ENCODE data around the gene TBC1D9B.

The TBC1D9B gene

GRCh38 chr5:179868541-179868940 is 39.2 kb downstream of the TBC1D9B start:
- no peak for DNase-seq

- no peak for DNase-seq
These were observed 40.2 kb downstream of the TBC1D9B start for GRCh38 chr5:179867476-179867875.

GRCh38 chr5:179867079-179867465 is 40.6 kb downstream of the TBC1D9B start:
- no peak for DNase-seq

DNA sequence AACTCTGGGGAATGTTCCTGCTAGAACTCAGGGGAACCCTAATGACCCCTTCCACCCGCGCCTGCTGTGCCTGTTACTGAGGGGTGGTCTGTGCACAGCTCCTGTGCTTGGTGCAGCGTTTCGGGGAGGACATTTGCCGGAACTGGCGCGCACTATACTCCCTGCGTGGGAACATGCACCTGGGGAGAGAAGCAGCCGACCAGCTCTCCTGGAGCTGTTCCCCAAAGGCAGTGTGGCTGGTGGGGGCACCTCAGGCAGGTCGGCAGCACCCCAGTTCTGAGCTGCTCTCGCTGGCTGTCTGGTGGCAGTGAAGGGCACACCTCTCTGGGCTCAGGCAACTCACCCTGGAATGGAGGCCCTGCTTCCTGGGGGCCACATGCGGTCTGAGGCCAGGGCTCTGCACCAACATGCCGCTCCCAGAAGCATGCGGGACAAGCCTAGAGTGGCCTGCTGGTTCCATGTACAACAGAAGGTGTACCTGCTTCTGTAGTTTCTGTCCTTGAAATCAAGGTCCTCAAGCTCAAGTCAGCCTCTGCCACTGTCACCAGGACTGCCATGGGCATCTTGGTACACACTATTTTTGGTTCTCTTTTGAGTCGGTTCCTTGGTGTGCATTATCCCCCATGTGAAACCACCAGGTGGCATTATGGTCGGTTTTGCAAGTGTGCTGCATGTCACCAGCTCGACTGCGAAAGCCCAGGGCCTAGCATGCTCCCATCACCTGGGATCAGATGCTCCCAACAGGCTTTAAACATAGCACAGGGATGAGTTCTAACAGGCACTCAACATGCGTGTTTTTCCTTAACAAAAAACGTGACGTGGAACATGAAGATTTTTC is 41.2 kb downstream of the TBC1D9B start:
- DNase-seq = no peak

- no peak for DNase-seq
These were observed 42.0 kb downstream of the TBC1D9B start for GRCh38 chr5:179865491-179866240.

DNA sequence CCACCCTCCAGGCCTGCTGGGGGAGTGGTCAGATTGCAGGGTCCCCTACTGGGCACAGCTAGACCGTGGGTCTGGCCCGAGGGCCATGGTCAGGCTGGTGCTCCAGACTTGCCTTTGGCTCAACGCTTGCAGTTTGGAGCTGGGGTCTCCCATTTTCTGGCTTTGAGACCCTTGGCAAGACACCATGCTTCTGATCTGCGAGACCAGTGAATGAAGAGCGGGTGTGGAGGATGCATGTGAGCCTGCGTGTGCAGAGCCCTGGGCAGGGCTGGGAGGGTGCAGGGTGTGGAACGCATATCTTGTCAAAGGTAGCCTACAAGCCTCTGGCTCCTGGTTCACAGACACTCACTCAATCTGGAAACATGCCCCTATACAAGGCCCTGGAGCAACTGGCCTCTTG is 43.0 kb downstream of the TBC1D9B start:
- no peak for DNase-seq

DNA sequence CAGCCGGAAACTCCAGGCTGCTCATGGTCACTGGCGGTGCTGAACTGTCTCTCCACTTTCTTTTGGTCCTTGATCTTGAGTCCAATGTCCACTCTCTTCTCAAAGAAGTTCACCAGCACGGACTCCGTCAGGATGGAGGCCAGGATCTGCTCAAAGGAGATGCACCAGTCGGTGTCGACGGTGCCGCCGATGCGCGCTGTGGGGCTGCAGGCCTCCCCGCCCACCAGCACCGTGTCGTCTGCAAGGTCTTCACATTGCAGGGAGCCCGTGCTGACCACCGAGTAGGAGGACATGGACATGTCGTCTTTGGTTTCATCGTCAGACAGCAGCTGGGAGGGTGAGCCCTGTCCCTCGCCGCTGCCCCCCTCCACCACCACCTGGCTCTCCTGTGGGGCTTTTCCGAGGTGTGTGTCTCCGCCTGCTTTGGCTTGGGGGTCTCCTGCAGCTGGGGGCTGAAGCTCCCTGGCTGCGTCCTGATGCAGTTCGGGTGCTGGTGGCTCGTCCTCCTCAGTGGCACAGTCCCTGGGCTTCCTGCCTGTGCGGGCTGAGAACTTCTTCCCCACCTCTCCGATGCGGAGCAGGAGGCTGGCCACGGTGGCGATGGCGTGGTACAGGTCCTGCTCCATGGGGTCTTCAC is 44.1 kb downstream of the TBC1D9B start:
- no peak for DNase-seq

- DNase-seq = no peak
These were observed 44.8 kb downstream of the TBC1D9B start for GRCh38 chr5:179862891-179863290.

DNA sequence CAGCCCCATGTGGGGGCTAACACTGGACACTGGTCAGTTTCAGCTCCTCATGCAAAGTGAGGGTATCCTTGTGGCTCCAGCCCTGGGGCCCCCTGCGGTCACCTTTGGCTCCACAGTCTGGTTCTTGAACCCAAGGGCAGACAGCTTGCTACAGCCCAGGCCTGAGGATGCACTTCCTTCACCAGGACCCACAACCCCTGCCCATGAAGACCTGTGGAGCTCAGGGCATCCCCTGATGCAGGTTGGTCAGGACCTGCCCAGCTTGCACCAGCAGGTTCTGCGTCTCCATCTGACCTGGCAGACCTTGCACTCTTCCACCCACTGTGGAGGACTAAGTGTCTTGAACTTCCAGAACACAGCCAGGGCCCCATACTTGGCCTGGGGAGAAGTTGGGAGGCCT is 45.4 kb downstream of the TBC1D9B start:
- no peak for DNase-seq

DNA sequence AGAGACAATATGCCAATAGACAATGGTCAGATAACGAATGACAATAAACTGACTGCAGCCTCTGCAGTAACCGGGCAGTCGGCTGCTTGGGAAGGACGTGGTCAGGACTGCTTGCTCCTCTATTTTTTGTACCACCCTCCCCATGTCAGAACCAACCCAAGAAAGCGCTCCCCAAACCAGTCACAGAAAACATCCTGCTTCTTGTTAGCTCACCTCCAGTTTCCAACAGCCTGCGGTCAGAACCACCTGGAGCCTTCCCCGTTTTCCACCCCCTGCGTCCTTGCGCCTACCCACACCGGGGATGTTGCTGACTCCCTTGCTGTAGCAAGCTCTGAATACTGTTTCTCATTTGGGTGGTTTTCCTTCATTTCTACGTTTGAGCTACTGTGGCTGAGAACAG is 47.4 kb downstream of the TBC1D9B start:
- no peak for DNase-seq

- peak; percentile 97 for DNase-seq
These were observed 48.9 kb downstream of the TBC1D9B start, which contains the start of gene MRNIP for GRCh38 chr5:179858586-179859427. Gene MRNIP, minus strand, starts transcription at chr5:179858817. Its CDS starts 21 bp downstream, at chr5:179858796.

GRCh38 chr5:179858241-179858585 is 49.5 kb downstream of the TBC1D9B start:
- peak; percentile 56 for DNase-seq

DNA sequence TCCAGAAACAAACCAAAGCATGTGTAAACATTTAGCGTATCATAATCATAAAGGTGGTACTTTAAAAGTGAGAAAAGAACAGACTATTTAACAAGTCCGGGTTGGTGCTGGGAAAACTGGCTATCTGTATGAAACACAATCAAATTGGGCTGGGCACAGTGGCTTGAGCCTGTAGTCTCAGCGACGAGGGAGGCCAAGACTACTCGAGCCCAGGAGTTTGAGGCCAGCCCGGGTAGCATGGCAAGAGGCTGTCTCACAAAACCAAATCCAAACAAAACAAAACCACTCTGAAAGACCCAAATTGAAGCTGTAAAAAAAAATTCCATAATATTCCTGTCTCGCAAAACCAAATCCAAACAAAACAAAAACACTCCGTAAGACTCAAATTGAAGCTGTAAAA is 53.3 kb downstream of the TBC1D9B start:
- DNase-seq = no peak

- DNase-seq = no peak
These were observed 54.6 kb downstream of the TBC1D9B start for GRCh38 chr5:179852993-179853547.

GRCh38 chr5:179841621-179842020 is 66.1 kb downstream of the TBC1D9B start:
- no peak for DNase-seq

- no peak for DNase-seq
These were observed 66.9 kb downstream of the TBC1D9B start for GRCh38 chr5:179840766-179841165.

- DNase-seq = no peak
These were observed 67.4 kb downstream of the TBC1D9B start for GRCh38 chr5:179840321-179840720.

GRCh38 chr5:179839328-179840256 is 68.1 kb downstream of the TBC1D9B start:
- no peak for DNase-seq

DNA sequence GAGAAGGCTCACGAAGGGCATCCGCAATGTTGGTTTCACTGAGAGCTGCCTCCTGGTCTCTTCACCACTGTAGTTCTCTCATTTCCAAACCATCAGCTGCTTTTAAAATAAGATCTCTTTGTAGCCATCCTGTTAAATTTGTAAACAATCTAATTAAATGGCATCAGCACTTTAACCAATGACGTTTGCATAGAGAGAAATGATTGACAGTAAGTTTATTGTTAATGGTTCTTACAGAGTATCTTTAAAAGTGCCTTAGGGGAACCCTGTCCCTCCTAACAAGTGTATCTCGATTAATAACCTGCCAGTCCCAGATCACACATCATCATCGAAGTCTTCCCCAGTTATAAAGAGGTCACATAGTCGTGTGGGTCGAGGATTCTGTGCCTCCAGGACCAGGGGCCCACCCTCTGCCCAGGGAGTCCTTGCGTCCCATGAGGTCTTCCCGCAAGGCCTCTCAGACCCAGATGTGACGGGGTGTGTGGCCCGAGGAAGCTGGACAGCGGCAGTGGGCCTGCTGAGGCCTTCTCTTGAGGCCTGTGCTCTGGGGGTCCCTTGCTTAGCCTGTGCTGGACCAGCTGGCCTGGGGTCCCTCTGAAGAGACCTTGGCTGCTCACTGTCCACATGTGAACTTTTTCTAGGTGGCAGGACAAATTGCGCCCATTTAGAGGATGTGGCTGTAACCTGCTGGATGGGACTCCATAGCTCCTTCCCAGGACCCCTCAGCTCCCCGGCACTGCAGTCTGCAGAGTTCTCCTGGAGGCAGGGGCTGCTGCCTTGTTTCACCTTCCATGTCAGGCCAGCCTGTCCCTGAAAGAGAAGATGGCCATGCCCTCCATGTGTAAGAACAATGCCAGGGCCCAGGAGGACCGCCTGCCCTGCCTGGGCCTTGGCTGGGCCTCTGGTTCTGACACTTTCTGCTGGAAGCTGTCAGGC is 70.4 kb downstream of the TBC1D9B start:
- DNase-seq = no peak
